Astrocyte (in vitro differentiated cells and primary cell): ENCODE results near the gene CLEC11A. TPM values are rescaled to one million over a fixed set of nuclear protein-coding genes. Genes with fewer than 3 reads are reported as not detected.

ENCODE experiments used
- total RNA-seq: library from RNA; stranded (reverse); gene quantifications from 2 replicates; pipeline ENCODE4 v1.2.1, GENCODE V29; 2021

The CLEC11A gene
- total RNA-seq, 1 donor from 2014 or later: not detected

Other genes starting within 250 kb of the CLEC11A start
- not detected in 2 replicates for gene EMC10, start 246.9 kb upstream of the CLEC11A start, total RNA-seq
- not detected in 2 replicates for gene GARIN5A, start 246.5 kb upstream of the CLEC11A start, total RNA-seq
- gene JOSD2, start 212.2 kb upstream of the CLEC11A start, total RNA-seq: not detected in 2 replicates
- not detected in 2 replicates for gene ASPDH, start 209.5 kb upstream of the CLEC11A start, total RNA-seq
- gene LRRC4B, start 154.9 kb upstream of the CLEC11A start, total RNA-seq: not detected in 2 replicates
- gene SYT3, start 83.5 kb upstream of the CLEC11A start, total RNA-seq: not detected in 2 replicates
- gene C19orf81, start 73.9 kb upstream of the CLEC11A start, total RNA-seq: not detected in 2 replicates
- gene SHANK1, start 3.6 kb upstream of the CLEC11A start, total RNA-seq: not detected in 2 replicates
- gene GPR32, start 47.1 kb downstream of the CLEC11A start, total RNA-seq: not detected in 2 replicates
- not detected in 2 replicates for gene ACP4, start 67.1 kb downstream of the CLEC11A start, total RNA-seq
- gene KLK1, start 100.4 kb downstream of the CLEC11A start, total RNA-seq: not detected in 2 replicates
- gene KLK15, start 110.2 kb downstream of the CLEC11A start, total RNA-seq: not detected in 2 replicates
- gene KLK3, start 131.6 kb downstream of the CLEC11A start, total RNA-seq: not detected in 2 replicates
- not detected in 2 replicates for gene KLK2, start 150.1 kb downstream of the CLEC11A start, total RNA-seq
- not detected in 2 replicates for gene KLK4, start 188.0 kb downstream of the CLEC11A start, total RNA-seq
- not detected in 2 replicates for gene KLK5, start 229.7 kb downstream of the CLEC11A start, total RNA-seq
- gene KLK6, start 246.2 kb downstream of the CLEC11A start, total RNA-seq: 2.7 and 3.5 TPM in 2 replicates